ENCODE measurements around the gene KIAA0825.

DNA sequence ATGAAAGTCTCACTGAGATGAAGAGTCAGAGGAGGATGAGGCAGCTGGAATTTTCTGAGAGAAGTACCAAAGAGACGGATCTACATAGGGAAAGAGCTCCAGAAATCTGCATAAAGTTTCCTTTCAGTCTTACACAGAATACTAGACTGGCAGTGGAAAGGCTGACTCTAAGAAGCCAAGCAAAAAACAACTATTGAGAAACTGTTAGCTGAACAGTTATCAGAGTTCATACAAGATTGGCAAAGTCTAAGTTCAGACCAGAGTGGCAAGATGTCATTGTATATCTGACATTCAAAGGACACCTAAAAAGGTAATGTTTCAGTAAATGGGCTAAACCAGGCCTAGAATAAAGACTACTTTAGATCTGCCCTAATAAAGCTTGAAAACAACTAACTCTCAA lies 209.0 kb downstream of the KIAA0825 start:
- TF ChIP-seq, protein P1, sequence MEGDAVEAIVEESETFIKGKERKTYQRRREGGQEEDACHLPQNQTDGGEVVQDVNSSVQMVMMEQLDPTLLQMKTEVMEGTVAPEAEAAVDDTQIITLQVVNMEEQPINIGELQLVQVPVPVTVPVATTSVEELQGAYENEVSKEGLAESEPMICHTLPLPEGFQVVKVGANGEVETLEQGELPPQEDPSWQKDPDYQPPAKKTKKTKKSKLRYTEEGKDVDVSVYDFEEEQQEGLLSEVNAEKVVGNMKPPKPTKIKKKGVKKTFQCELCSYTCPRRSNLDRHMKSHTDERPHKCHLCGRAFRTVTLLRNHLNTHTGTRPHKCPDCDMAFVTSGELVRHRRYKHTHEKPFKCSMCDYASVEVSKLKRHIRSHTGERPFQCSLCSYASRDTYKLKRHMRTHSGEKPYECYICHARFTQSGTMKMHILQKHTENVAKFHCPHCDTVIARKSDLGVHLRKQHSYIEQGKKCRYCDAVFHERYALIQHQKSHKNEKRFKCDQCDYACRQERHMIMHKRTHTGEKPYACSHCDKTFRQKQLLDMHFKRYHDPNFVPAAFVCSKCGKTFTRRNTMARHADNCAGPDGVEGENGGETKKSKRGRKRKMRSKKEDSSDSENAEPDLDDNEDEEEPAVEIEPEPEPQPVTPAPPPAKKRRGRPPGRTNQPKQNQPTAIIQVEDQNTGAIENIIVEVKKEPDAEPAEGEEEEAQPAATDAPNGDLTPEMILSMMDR (IDR thresholded peaks at IDR 0.05) = no peak
- no peak for TF ChIP-seq ZNF263 (CRISPR knock-in tag; IDR thresholded peaks at IDR 0.05; ENCODE audit: low read depth)
- no peak for TF ChIP-seq CREB1 (CRISPR knock-in tag; IDR thresholded peaks at IDR 0.05)
